Mesodermal cell (in vitro differentiated cells): Measurements from ENCODE around the gene PRIMA1.
"Not testable (repeated sequence)": the region's sequence is repeated elsewhere in the genome, so short reads cannot be mapped to it uniquely, and the experiment has no call there.

Source experiments
- H3K27ac ChIP-seq: 2 replicates; pipeline ENCODE4 v1.7.0; 2013; ENCODE audit warnings: mild to moderate bottlenecking, low read depth, low read length, moderate library complexity; ENCODE audit not compliant: severe bottlenecking
- H3K36me3 ChIP-seq: 2 replicates; pipeline ENCODE4 v1.7.1; 2013; ENCODE audit warnings: mild to moderate bottlenecking, low read length, moderate library complexity; ENCODE audit not compliant: control insufficient read depth, insufficient read depth
- H3K4me1 ChIP-seq: one replicate; pipeline ENCODE4 v1.7.1; 2013; ENCODE audit warnings: mild to moderate bottlenecking, low read length; ENCODE audit not compliant: insufficient read depth, control insufficient read depth, poor library complexity, severe bottlenecking
- H3K4me3 ChIP-seq: 2 replicates; pipeline ENCODE4 v1.7.0; 2013; ENCODE audit warnings: low read length, control low read depth, mild to moderate bottlenecking; ENCODE audit not compliant: insufficient read depth, poor library complexity, severe bottlenecking; ENCODE audit errors: extremely low read depth
- H3K9me3 ChIP-seq: 2 replicates; pipeline ENCODE4 v1.7.1; 2013; ENCODE audit warnings: mild to moderate bottlenecking, low read length, moderate library complexity; ENCODE audit not compliant: control insufficient read depth
- WGBS, 2 experiments: methylation state at CpG; one replicate each; pipeline ENCODE4 v1.1.5; 2013; ENCODE audit warnings: missing lambda C conversion rate in 2 of 2; ENCODE audit not compliant: insufficient coverage in 2 of 2; 5-methylcytosine and 5-hydroxymethylcytosine counted together

PRIMA1 gene

DNA sequence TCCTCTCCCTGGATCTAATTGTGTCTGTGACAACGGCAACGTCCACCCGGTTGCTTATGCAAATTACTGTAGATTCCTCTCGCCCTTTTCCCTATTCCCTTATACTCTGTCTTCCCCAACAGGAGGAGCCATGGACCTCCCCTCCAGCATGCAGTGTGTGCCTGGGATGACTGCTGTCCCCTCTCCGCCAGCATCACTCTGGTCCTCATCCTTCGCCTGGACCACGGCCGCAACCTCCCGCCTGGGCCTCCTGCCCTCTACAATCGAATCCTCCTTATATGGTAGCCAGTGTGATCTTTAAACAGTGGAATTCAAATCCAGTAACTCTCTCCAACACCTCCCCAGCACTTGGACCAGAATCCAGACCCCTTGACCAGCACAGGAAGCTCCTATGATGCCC lies 30.6 kb upstream of the PRIMA1 start:
- H3K4me1 ChIP-seq = no peaks in the 10 kb centered on the region
- H3K4me3 ChIP-seq = no peak overlapping the region
- peaks cover 9% of the 10 kb centered on the region for H3K9me3 ChIP-seq
- no peak overlapping the region for H3K27ac ChIP-seq
- no peaks in the 10 kb centered on the region for H3K36me3 ChIP-seq
- WGBS, 2 experiments = 88 to 89% methylated on average over 4 to 10 of the region's 10 CpGs

DNA sequence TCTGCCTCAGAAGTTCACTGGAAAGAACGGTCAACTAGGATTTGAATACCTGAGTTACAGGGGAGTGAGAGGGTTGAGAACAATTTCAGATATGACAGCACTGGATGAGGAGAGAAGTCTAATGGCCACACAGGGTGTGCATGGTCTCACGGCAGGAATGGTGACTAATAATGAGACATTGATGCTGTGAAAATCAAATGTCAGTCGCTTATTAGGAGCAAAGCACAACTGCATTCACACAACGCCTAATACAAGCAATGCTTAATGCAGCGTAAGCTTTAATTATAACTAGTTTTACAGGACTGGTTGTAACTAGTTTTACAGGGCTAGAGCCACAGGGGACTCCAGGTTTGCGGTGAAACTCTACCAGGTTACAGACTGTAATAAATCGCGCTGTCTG lies 23.4 kb upstream of the PRIMA1 start:
- 87 to 94% methylated on average over 5 to 7 of the region's 8 CpGs for WGBS, 2 experiments
- no peaks in the 10 kb centered on the region for H3K36me3 ChIP-seq
- H3K9me3 ChIP-seq = peaks cover 21% of the 10 kb centered on the region

DNA sequence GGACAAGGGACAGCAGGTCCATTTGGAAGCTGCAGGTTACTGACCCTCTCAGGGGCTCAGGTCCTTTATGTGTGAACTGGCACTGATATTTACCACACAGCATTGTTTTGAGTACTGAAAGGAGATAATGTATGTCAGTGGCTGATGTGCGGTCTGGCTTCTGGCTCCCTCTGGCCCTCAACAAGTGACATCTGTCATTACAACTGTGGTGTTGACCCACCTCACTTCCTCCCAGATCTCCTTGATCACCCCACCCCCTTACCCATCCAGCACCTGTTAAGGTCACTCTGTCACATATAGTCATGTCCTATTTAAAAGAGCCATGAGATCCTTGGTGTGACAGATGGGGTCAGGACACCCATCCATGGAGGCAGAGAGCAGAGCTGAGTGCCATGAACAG lies 22.7 kb upstream of the PRIMA1 start:
- WGBS, 2 experiments = 100% methylated on average over 1 of the region's 1 CpG; no CpG with 5 or more reads in 1 of the 2 experiments
- Histone ChIP-seq H3K4me1 (no peaks in the 10 kb centered on the region), H3K4me3 (no peak overlapping the region), H3K9me3 (peaks cover 21% of the 10 kb centered on the region), H3K27ac (no peak overlapping the region), H3K36me3 (no peaks in the 10 kb centered on the region)

More for the DNA sequence above, 23.4 kb upstream of the PRIMA1 start:
- H3K27ac ChIP-seq = no peak overlapping the region
- H3K4me1 ChIP-seq = no peaks in the 10 kb centered on the region
- H3K4me3 ChIP-seq = no peak overlapping the region

DNA sequence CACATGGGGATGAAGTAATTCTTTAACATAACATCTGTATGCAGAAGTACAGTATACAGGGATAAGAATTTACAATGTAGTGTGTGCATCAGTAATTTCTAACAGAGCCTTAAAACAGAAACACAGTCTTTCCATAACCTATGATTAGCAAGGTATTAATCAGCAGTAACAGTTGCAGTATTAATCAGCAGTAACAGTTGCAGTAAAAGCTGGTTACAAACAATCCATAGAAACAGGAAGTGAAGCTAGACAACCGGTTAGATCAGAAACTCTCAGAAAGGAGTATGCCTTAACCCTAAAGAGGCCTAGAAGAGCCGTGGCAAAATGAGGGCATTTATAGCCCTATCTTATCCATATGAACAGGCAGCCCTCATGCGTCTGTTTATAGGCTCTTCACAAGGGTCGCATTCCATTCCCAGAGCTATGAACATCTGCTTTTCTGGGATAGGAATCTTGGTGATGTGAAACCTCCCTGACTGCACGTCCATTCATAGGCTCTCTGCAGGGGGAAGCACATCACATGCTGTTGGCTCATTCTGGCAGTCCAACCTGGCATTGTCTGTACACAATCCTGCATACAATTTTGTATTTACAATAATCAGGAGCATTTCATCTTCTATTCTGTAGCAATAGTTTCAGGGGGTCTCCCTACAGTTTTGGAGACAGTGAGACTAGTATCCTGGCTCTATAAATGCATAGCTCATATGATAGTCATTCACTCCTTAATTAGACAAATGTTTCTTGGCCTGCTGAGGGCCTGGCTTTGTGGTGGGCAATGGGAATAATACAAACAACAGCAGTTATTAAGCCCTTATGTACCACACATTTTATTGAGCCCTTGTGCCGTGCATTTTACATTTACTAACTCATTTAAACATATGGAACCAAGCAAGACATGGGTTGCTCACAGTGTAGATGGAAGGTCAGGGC lies 21.5 kb upstream of the PRIMA1 start:
- H3K36me3 ChIP-seq, H3K27ac ChIP-seq, H3K4me1 ChIP-seq, H3K4me3 ChIP-seq: not testable (repeated sequence)
- 77 to 81% methylated on average over 1 to 2 of the region's 6 CpGs for WGBS, 2 experiments
- peaks cover 16% of the 10 kb centered on the region for H3K9me3 ChIP-seq

DNA sequence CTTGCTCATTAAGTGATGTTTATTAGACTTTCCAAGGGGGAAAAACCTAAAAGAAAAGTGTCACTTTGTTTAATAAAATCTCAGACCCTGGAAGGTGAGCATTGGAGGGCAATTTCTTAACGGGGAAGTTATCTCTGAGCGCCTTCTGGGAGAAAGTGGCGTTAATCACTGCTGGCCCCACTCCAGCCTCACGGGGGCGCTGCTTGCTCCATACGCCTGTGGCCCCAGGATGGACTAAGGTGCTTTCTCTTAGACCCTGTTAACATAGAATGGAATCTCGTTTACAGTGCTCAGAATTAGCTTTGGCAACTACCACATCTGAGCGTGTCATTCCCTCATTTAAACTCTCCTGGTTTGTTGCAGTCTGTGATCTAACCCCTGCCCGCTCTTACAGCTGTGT lies 16.4 kb upstream of the PRIMA1 start:
- WGBS, 2 experiments = 59 to 67% methylated on average over 9 of the region's 9 CpGs
- H3K36me3 ChIP-seq = no peaks in the 10 kb centered on the region
- H3K4me1 ChIP-seq = no peaks in the 10 kb centered on the region
- peaks cover 7% of the 10 kb centered on the region for H3K9me3 ChIP-seq
- H3K4me3 ChIP-seq = no peak overlapping the region
- no peak overlapping the region for H3K27ac ChIP-seq

DNA sequence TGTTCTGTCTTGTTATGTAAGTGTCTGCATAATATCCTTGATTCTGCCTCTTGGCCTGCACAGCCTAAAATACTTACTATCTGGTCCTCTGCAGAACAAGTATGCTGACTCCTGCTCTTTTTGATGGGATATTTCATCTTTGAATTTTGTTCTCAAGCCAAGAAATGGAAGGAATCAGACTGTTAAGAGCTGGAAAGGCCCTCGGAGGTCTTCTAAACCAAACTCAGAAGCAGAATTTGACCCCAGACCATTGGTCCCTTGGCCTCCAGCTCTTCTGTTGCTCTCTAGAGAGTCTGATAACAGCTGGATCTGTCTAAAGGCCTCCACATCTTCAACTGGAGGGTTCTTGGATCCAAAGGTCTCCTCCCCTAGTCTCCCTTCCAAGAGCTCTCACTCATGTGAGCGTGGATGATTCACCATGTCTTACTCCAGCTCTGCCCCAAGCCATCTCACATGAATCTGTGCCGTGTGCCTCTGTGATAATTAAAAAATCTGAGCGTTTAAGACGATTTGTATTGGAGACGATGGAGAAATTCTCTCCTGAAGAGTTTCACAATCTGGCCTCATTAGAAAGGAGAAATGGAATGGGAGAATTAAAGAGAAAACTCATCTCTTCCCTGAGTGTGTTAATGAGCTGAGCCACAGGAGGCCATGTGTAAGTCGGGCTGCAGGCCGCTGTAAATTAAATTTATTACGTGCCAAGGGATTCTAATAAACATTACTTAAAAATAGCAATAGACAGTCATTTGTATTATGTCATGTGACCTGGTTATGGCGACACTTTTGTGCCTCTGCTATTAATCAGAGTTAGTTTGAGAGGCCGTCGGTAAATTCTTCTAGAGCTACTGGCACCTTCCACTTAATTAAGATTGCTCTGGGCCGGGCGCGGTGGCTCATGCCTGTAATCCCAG lies 15.4 kb upstream of the PRIMA1 start:
- Histone ChIP-seq H3K4me1 (no peaks in the 10 kb centered on the region), H3K27ac (no peak overlapping the region), H3K4me3 (no peak overlapping the region), H3K36me3 (no peaks in the 10 kb centered on the region), H3K9me3 (peaks cover 7% of the 10 kb centered on the region)
- 91 to 100% methylated on average over 2 to 5 of the region's 15 CpGs for WGBS, 2 experiments

DNA sequence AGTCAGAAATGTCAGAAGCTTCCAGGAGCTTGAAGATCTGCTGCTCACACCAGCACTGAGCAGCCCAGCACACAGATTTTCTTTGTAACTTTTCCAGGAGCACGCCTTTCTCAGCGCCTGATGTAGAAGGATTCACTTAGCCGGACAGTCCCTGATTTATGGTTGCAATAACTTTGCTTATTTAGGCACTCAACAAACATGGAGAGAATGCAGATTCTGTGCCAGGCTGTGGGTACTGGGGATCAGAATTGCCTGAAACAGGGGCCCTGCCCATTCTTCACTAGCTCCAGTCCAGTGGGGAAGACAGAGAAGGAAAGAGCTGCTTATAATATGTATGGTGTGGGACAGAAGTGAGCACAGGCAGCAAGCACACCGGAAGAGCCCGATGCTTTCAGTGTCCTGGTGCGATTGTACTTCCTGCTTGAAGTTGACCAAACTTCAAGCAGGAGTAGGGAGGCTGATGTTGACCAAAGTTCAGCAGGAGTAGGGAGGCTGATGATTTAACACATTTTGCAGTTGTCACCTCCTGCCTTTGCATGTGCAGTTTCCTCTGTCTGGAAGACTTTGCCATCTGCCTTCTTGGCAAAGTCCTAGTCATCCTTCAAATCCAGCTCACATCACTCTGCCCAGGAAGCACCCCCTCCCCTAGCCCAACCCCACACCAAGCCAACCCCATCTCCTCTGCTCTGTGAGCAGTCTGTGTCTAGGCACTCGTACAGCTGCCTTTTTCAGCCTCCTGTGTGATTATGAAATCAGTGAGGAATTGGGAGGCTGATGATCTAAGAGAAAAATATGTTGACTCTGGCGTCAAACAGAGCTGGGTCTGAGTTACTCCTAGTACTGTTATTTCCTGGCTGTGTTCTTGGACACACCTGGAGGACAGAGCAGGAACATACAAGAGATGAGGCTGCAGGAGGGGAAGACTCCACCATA lies 12.0 kb upstream of the PRIMA1 start:
- no peak overlapping the region for H3K27ac ChIP-seq
- H3K9me3 ChIP-seq = no peaks in the 10 kb centered on the region
- no peaks in the 10 kb centered on the region for H3K4me1 ChIP-seq
- H3K4me3 ChIP-seq = no peak overlapping the region
- H3K36me3 ChIP-seq = no peaks in the 10 kb centered on the region
- WGBS, 2 experiments = 89 to 90% methylated on average over 6 to 7 of the region's 8 CpGs

DNA sequence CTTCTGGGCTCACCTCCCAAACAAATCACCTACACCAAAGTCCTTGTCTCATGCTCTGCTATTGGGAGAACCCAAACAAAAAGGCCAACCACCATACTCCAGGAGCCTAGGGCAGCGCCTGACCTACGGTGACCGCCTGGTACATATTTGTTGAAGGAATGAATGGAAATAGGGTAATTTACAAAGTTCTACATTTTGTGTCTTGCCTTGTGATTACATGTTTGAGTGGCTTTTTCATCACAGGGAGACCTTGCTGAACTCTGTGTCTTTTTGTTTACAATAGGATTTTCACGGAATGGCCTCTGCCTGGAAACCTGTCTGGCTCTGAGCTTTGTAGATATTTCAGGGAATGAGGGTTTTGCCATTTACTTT lies 11.3 kb upstream of the PRIMA1 start:
- no peaks in the 10 kb centered on the region for H3K4me1 ChIP-seq
- H3K36me3 ChIP-seq = no peaks in the 10 kb centered on the region
- 96 to 100% methylated on average over 1 to 4 of the region's 4 CpGs for WGBS, 2 experiments
- H3K4me3 ChIP-seq = no peak overlapping the region
- H3K9me3 ChIP-seq = no peaks in the 10 kb centered on the region
- no peak overlapping the region for H3K27ac ChIP-seq

DNA sequence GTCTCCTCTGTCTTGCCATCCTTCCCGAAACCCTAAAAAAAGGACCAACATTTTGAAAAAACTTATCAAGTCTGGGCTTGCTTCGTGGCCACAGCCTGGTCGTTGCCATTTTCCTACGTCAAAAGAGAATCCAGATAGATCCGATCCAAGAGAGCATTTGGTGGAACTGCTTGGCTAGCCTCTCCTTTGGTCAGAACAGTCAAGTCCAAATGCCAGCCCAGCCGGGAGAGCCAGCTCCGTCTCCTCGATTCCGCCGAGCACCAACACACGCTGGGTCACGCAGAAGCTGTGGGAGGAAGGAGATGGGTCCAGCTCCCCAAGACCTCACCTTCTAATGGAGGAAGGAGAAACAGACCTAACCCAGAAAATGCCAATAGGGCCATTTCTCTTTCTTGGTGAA lies 9.3 kb upstream of the PRIMA1 start:
- Histone ChIP-seq H3K36me3 (no peaks in the 10 kb centered on the region), H3K9me3 (no peaks in the 10 kb centered on the region), H3K27ac (no peak overlapping the region), H3K4me1 (no peaks in the 10 kb centered on the region), H3K4me3 (no peak overlapping the region)
- WGBS, 2 experiments = 88 to 96% methylated on average over 8 to 10 of the region's 12 CpGs

DNA sequence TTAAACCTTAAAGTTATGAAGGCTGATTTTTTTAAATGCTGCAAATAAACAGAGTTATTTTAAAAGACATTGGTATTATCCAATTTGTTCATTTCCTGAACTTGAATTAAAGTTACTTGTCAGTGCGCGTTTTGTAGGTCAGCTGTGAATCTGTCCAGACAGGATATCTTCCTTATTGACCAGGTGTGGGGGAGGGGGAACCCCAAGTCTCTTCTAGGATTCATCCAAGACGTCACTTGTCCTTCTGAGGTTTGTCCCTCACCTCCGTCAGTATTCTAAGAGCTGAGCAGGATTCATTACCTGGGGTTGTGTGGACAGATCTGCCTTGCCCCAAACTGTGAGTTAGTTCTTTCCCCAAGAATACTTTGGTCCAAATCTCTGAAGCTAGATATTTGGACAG lies 8.8 kb upstream of the PRIMA1 start:
- no peaks in the 10 kb centered on the region for H3K36me3 ChIP-seq
- H3K4me3 ChIP-seq = no peak overlapping the region
- WGBS, 2 experiments = 100% methylated on average over 1 of the region's 4 CpGs; no CpG with 5 or more reads in 1 of the 2 experiments

More for the DNA sequence above, 8.8 kb upstream of the PRIMA1 start:
- H3K27ac ChIP-seq = no peak overlapping the region
- H3K4me1 ChIP-seq = no peaks in the 10 kb centered on the region
- H3K9me3 ChIP-seq = no peaks in the 10 kb centered on the region
